Caco-2 (cell line): ENCODE measurements around the gene RGS6. TPM values are rescaled to one million over a fixed set of nuclear protein-coding genes. Genes with fewer than 3 reads are reported as not detected.

Experiments used
- BruUV-seq: library from RNA; stranded (reverse); fragments of 400-500 nt; replicated peaks from 2 replicates; lab custom pipeline; 2021; lab: Mats Ljungman, UMichigan
- CTCF ChIA-PET: fragments of 300-600 bp; sonication (Branson Sonifier 250); formaldehyde crosslinking; loops from one replicate; lab custom pipeline; 2022; ENCODE audit warnings: antibody characterized with exemption; lab: Charles Lee
- POLR2A ChIA-PET: fragments of 300-600 bp; sonication (Branson Sonifier 250); formaldehyde crosslinking; loops from one replicate; lab custom pipeline; 2022; ENCODE audit warnings: antibody characterized with exemption; lab: Charles Lee
- DNase-seq, 2 experiments: peaks; one replicate each; pipeline versions ENCODE4 v3.0.0 to v3.0.0-alpha.2; 2020 to 2022
- H3K27me3 ChIP-seq: replicated peaks from 2 replicates; pipeline ENCODE4 v1.6.0; 2011; ENCODE audit warnings: low read length; ENCODE audit not compliant: control insufficient read depth, insufficient read depth
- H3K36me3 ChIP-seq: 2 replicates; pipeline ENCODE4 v1.5.1; 2011; ENCODE audit warnings: low read length; ENCODE audit not compliant: control insufficient read depth, insufficient read depth
- H3K4me1 ChIP-seq: fragments of 250-450 bp; sonication (Bioruptor Pico); 2 replicates; pipeline ENCODE4 v1.5.1; 2020; ENCODE audit warnings: mild to moderate bottlenecking
- H3K4me3 ChIP-seq: 2 replicates; pipeline ENCODE4 v1.5.1; 2011; ENCODE audit warnings: low read depth, mild to moderate bottlenecking, control low read depth, low read length
- H3K9me3 ChIP-seq: fragments of 250-450 bp; sonication (Bioruptor Pico); 2 replicates; pipeline ENCODE4 v1.5.1; 2020; ENCODE audit warnings: mild to moderate bottlenecking, moderate library complexity
- H3K27ac Mint-ChIP-seq: one replicate; pipeline ENCODE4 v1.8.0; 2022; ENCODE audit warnings: mixed read lengths; ENCODE audit not compliant: unreplicated experiment
- H3K27me3 Mint-ChIP-seq: one replicate; pipeline ENCODE4 v1.8.0; 2022; ENCODE audit warnings: mixed read lengths; ENCODE audit not compliant: insufficient read depth, unreplicated experiment
- H3K36me3 Mint-ChIP-seq: one replicate; pipeline ENCODE4 v1.8.0; 2022; ENCODE audit warnings: mild to moderate bottlenecking, mixed read lengths; ENCODE audit not compliant: insufficient read depth, unreplicated experiment
- H3K4me1 Mint-ChIP-seq: one replicate; pipeline ENCODE4 v1.8.0; 2022; ENCODE audit warnings: low read depth, mixed read lengths; ENCODE audit not compliant: unreplicated experiment
- H3K4me3 Mint-ChIP-seq: one replicate; pipeline ENCODE4 v1.8.0; 2022; ENCODE audit warnings: mild to moderate bottlenecking, moderate library complexity, mixed read lengths; ENCODE audit not compliant: unreplicated experiment
- H3K9me3 Mint-ChIP-seq: one replicate; pipeline ENCODE4 v1.8.0; 2022; ENCODE audit warnings: mixed read lengths; ENCODE audit not compliant: unreplicated experiment
- CTCF ChIP-seq, 2 experiments: fragments of 200-600 bp in 1 of 2; IDR thresholded peaks; 1 replicate in 1 of 2; 2 replicates in 1 of 2; pipeline versions ENCODE4 v1.5.1 to v1.8.0; 2011 to 2022; ENCODE audit warnings: antibody characterized with exemption in 1 of 2, control low read depth in 1 of 2, inconsistent platforms in 1 of 2, low read depth in 1 of 2, low read length in 1 of 2, mild to moderate bottlenecking in 1 of 2, moderate library complexity in 1 of 2; ENCODE audit not compliant: insufficient read depth in 1 of 2, severe bottlenecking in 1 of 2, unreplicated experiment in 1 of 2
- intact Hi-C: fragments of 100-400 bp; cut with micrococcal nuclease; formaldehyde crosslinking; loops from one replicate; pipeline ENCODE4 v1.10.0; 2022; ENCODE audit not compliant: unreplicated experiment
- total RNA-seq: library from RNA; stranded (reverse); gene quantifications from 2 replicates; pipeline ENCODE4 v1.2.3, GENCODE V29; 2022

RGS6 gene
- total RNA-seq, 1 experiment from 2014 or later = not detected

DNA sequence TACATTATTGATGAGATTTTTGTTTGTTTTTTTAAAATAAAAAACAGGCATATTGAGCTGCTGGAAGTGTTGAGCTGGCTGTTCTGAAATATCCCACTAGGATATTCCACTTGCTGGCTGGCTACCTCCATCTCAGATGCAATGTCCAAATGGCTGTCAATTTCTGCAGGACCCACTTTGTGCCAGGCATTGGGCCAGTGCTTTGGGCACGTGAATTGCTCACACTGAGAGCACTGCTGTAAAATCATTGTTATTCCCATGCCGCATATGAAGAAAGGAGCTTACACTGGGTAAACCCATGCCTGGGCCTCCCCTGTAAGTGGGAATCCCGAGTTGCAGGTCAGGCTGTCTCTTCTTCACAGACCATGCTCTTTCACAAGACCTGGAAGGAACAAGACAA, 56.7 kb downstream of the RGS6 start:
- Histone ChIP-seq H3K4me1 (no peaks in the 10 kb centered on the region), H3K36me3 (no peaks in the 10 kb centered on the region), H3K4me3 (no peak overlapping the region), H3K27me3 (no peaks in the 10 kb centered on the region), H3K9me3 (no peaks in the 10 kb centered on the region)
- POLR2A ChIA-PET = no interaction called here
- Mint-ChIP-seq H3K4me1 (no peaks in the 10 kb centered on the region), H3K9me3 (no peaks in the 10 kb centered on the region), H3K36me3 (no peaks in the 10 kb centered on the region), H3K27ac (no peak overlapping the region), H3K27me3 (peaks cover 13% of the 10 kb centered on the region), H3K4me3 (no peak overlapping the region)
- intact Hi-C loops = no loop called here
- CTCF ChIA-PET = no interaction called here
- no peak for TF ChIP-seq CTCF (IDR thresholded peaks at IDR 0.05; ENCODE audit: insufficient read depth in 1 of 2, low read depth in 1 of 2, low read length in 1 of 2, severe bottlenecking in 1 of 2, unreplicated experiment in 1 of 2)
- DNase-seq = no peak
- no TSS peak for BruUV-seq

GRCh38 chr14:71994416-71994815, 62.2 kb downstream of the RGS6 start:
- H3K4me1 Mint-ChIP-seq = no peaks in the 10 kb centered on the region
- H3K9me3 ChIP-seq = no peaks in the 10 kb centered on the region
- POLR2A ChIA-PET = no interaction called here
- intact Hi-C loops = no loop called here
- H3K4me1 ChIP-seq = no peaks in the 10 kb centered on the region
- H3K4me3 Mint-ChIP-seq = no peak overlapping the region
- H3K36me3 ChIP-seq = no peaks in the 10 kb centered on the region
- H3K36me3 Mint-ChIP-seq = no peaks in the 10 kb centered on the region
- CTCF ChIA-PET = no interaction called here
- DNase-seq = no peak
- H3K9me3 Mint-ChIP-seq = peaks cover 2% of the 10 kb centered on the region
- no TSS peak for BruUV-seq
- no peak for TF ChIP-seq CTCF (IDR thresholded peaks at IDR 0.05; ENCODE audit: insufficient read depth in 1 of 2, low read depth in 1 of 2, low read length in 1 of 2, severe bottlenecking in 1 of 2, unreplicated experiment in 1 of 2)
- no peak overlapping the region for H3K27ac Mint-ChIP-seq
- no peaks in the 10 kb centered on the region for H3K27me3 ChIP-seq
- H3K27me3 Mint-ChIP-seq = peaks cover 3% of the 10 kb centered on the region
- no peak overlapping the region for H3K4me3 ChIP-seq

DNA sequence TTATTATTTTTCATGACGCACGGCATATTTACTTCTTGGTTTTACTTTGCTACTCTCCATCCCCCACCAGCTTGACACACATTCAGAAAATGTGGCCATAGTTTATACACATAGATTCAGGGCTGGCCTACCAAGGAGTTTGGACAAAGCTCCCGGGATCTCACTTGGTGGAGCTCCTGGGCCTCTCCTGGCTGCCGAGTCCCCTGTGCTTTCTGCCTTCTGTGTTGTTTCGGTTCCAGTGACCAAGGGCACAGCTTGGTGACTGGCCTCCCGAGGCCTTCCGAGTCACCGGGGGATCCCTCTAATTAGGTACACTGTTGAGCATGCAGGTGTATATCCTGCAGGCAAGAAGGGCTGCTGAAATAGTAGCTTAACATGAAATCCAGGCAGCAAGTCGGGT, 63.5 kb downstream of the RGS6 start:
- no peaks in the 10 kb centered on the region for H3K9me3 ChIP-seq
- no peaks in the 10 kb centered on the region for H3K27me3 ChIP-seq
- peaks cover under 1% of the 10 kb centered on the region for H3K27me3 Mint-ChIP-seq
- no peaks in the 10 kb centered on the region for H3K4me1 ChIP-seq
- peaks cover 16% of the 10 kb centered on the region for H3K9me3 Mint-ChIP-seq
- POLR2A ChIA-PET = no interaction called here
- no peaks in the 10 kb centered on the region for H3K36me3 Mint-ChIP-seq
- no peaks in the 10 kb centered on the region for H3K36me3 ChIP-seq
- CTCF ChIA-PET = no interaction called here
- BruUV-seq = no TSS peak
- no peak for TF ChIP-seq CTCF (IDR thresholded peaks at IDR 0.05; ENCODE audit: insufficient read depth in 1 of 2, low read depth in 1 of 2, low read length in 1 of 2, severe bottlenecking in 1 of 2, unreplicated experiment in 1 of 2)
- H3K4me3 Mint-ChIP-seq = no peak overlapping the region
- intact Hi-C loops = no loop called here
- no peak for DNase-seq
- no peak overlapping the region for H3K4me3 ChIP-seq
- no peak overlapping the region for H3K27ac Mint-ChIP-seq
- no peaks in the 10 kb centered on the region for H3K4me1 Mint-ChIP-seq
